Right lobe of liver (tissue), 6 donors: ENCODE data around the gene PTCH2. TPM values are rescaled to one million over a fixed set of nuclear protein-coding genes. Genes with fewer than 3 reads are reported as not detected.
"Not testable (repeated sequence)": the region's sequence is repeated elsewhere in the genome, so short reads cannot be mapped to it uniquely, and the experiment has no call there.

Experiments
- ATAC-seq, 4 donors: fragments of 200-7000 bp; cut with Tn5 transposase; one replicate each; pipeline ENCODE4 v1.9.1; 2020; ENCODE audit warnings: mild to moderate bottlenecking in 4 of 4, moderate library complexity in 4 of 4
- DNase-seq, 3 donors: peaks; one replicate each; pipeline ENCODE4 v3.0.0-alpha.2; 2020
- H3K27ac ChIP-seq, 3 donors: fragments of 200-600 bp; one replicate each; pipeline ENCODE4 v1.8.0; 2022
- H3K27me3 ChIP-seq, 2 donors: fragments of 200-600 bp; one replicate each; pipeline ENCODE4 v1.8.0; 2022
- H3K36me3 ChIP-seq, 4 donors: fragments of 200-600 bp; sonication (generic) in 1 of 4; one replicate each; pipeline versions ENCODE4 v1.5.1 to v1.8.0; 2017 to 2022; ENCODE audit warnings: control low read depth in 1 of 4
- H3K4me1 ChIP-seq, 4 donors: fragments of 200-600 bp; sonication (generic) in 1 of 4; one replicate each; pipeline versions ENCODE4 v1.5.1 to v1.8.0; 2017 to 2022; ENCODE audit warnings: control low read depth in 1 of 4
- H3K4me3 ChIP-seq, 3 donors: fragments of 200-600 bp; one replicate each; pipeline ENCODE4 v1.8.0; 2022
- H3K9me3 ChIP-seq, 4 donors: fragments of 200-600 bp; sonication (generic) in 1 of 4; one replicate each; pipeline versions ENCODE4 v1.5.1 to v1.8.0; 2017 to 2022; ENCODE audit warnings: control low read depth in 1 of 4
- POLR2A ChIP-seq: fragments of 450-650 bp; IDR thresholded peaks from one replicate; pipeline ENCODE4 v1.6.1; 2017; ENCODE audit warnings: antibody characterized with exemption, mild to moderate bottlenecking
- WGBS: methylation state at CpG from one replicate; pipeline ENCODE4 v1.1.6; 2018; ENCODE audit warnings: low coverage, low lambda C conversion rate; ENCODE audit not compliant: insufficient coverage; ENCODE audit errors: missing lambda C conversion rate; 5-methylcytosine and 5-hydroxymethylcytosine counted together
- intact Hi-C, 2 donors: fragments of 100-400 bp; cut with DNase I; formaldehyde crosslinking; loops; one replicate each; pipeline versions ENCODE4 v1.11.2 to v1.14.1; 2022
- total RNA-seq, 6 experiments: library from RNA; depleted of rRNA in 2 of 6; stranded (reverse); fragments of >200 nt in 2 of 6; fragmentation: NEBNext Ultra II Directional in 3 of 6; extraction: Animal tissue kit (Norgen Biotek cat#: 25700) in 3 of 6; gene quantifications; one replicate each; pipeline versions ENCODE4 v1.1.0 to v1.2.4, GENCODE V29; 2016 to 2023
- TF ChIP-seq, protein P1 (sequence below), 4 donors: fragments of 200-600 bp in 3 of 4; fragments of 450-650 bp in 1 of 4; IDR thresholded peaks; one replicate each; pipeline versions ENCODE4 v1.5.1 to v1.8.0; 2016 to 2022; ENCODE audit warnings: antibody characterized with exemption in 4 of 4, mild to moderate bottlenecking in 2 of 4
- donor health status: DM: no; HTN: yes; CAD: no.
- donor health status: DM: no; HTN: no; CAD: no.
- donor health status: DM: no; HTN: no; CAD: no.
- donor health status: DM: no; HTN: yes; CAD: no.
- donor health status: DM: no; HTN: yes; CAD: no.

Gene PTCH2
- total RNA-seq, 6 experiments from 2014 or later = 0.19 to 0.68 (median 0.35) TPM

DNA sequence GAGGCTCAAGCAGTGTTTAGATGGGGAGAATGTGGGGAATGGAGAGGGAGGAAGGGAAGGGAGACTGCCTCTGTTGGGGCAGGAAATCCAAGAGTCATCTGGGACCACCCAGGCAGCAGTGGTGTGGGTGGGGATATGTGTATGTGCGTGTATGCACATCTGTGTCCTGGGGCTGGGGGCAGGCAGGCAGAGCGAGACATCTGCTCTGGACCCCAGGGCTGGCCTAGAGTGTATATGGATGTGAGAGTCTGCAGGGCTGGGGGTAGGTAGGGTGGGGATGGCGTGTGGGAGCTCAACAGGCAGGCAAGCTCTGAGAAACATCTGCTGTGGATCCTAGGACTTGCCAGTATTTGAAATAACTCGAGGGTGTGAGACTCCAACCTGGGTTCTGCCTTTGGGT is 3.5 kb downstream of the PTCH2 start:
- no peak for DNase-seq
- ATAC-seq = no peak
- Histone ChIP-seq H3K27ac (no peak overlapping the region), H3K27me3 (no peaks in the 10 kb centered on the region), H3K4me3 (no peak overlapping the region), H3K36me3 (no peaks in the 10 kb centered on the region), H3K9me3 (no peaks in the 10 kb centered on the region), H3K4me1 (peaks cover 0 to 5% (median 0%) of the 10 kb centered on the region in 4 donors)
- 53% methylated on average over 2 of the region's 4 CpGs for WGBS
- intact Hi-C loops = loop anchor here in 1 of 2 donors (10.0 kb wide), 1 partner anchor 55 kb away; the partner anchor contains the start of gene BEST4
- TF ChIP-seq, protein P1, sequence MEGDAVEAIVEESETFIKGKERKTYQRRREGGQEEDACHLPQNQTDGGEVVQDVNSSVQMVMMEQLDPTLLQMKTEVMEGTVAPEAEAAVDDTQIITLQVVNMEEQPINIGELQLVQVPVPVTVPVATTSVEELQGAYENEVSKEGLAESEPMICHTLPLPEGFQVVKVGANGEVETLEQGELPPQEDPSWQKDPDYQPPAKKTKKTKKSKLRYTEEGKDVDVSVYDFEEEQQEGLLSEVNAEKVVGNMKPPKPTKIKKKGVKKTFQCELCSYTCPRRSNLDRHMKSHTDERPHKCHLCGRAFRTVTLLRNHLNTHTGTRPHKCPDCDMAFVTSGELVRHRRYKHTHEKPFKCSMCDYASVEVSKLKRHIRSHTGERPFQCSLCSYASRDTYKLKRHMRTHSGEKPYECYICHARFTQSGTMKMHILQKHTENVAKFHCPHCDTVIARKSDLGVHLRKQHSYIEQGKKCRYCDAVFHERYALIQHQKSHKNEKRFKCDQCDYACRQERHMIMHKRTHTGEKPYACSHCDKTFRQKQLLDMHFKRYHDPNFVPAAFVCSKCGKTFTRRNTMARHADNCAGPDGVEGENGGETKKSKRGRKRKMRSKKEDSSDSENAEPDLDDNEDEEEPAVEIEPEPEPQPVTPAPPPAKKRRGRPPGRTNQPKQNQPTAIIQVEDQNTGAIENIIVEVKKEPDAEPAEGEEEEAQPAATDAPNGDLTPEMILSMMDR (IDR thresholded peaks at IDR 0.05) = no peak
- no peak for TF ChIP-seq POLR2A

DNA sequence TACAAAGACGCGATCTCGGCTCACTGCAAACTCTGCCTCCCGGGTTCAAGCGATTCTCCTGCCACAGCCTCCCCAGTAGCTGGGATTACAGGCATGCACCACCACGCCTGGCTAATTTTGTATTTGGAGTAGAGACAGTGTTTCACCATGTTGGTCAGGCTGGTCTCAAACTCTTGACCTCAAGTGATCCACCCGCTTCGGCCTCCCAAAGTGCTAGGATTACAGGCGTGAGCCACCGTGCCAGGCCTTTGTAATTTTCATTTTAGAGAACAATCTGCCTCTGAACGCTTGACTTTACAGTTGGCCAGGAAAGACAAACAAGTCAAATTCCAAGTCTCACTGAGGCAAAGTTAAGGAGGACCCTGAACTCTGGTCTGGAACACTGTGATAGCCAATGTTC is 4.8 kb downstream of the PTCH2 start:
- H3K27ac ChIP-seq, DNase-seq, H3K9me3 ChIP-seq, H3K4me3 ChIP-seq, H3K27me3 ChIP-seq, H3K36me3 ChIP-seq, ATAC-seq, H3K4me1 ChIP-seq: not testable (repeated sequence)
- intact Hi-C loops = loop anchor here in 1 of 2 donors (10.0 kb wide), 1 partner anchor 53 kb away; the partner anchor contains the start of gene BEST4
- 83% methylated on average over 7 of the region's 11 CpGs for WGBS

DNA sequence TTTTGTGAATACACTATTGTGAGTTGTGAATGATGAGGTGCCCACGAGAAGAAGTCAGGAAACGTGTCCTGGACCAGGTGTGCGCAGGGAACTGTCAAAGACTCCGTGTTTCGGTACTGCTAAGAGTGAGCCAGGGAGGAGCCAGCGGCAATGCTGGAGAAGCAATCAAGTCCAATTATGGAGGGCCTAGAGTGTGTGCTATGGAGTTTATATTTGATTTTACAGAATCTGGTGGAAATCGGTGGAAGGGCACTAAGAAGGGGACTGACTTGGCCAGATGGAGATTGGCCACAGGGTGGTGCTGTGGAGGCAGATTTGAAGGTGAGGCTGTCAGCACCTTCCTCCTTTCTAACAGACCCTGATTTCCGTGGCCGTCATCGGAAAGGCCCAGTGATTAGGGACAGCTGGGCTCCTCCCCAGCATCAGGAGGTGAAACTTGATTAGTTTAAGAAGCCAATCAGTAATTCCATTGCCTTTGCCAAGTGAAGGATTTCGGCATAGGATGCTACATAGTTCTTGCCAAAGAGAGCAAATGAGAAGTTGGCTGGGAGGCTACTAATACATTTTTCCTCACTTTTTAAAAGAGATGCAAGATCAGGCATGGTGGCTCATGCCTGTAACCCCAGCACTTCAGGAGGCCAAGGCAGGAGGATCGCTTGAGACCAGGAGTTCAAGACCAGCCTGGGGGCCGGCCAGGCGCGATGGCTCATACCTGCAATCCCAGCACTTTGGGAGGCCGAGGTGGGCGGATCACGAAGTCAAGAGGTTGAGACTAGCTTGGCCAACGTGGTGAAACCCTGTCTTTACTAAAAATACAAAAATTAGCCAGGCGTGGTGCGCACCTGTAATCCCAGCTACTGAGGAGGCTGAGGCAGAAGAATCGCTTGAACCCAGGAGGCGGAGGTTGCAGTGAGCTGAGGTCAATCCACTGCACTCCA is 7.0 kb downstream of the PTCH2 start:
- H3K9me3 ChIP-seq = no peaks in the 10 kb centered on the region
- H3K4me3 ChIP-seq = no peak overlapping the region
- DNase-seq (peak; percentile 79 to 83 (median 80)), ATAC-seq (peak; percentile 88 to 94 (median 92))
- H3K4me1 ChIP-seq = no peaks in the 10 kb centered on the region
- H3K36me3 ChIP-seq = no peaks in the 10 kb centered on the region
- TF ChIP-seq POLR2A = no peak
- TF ChIP-seq, protein P1 (IDR thresholded peaks at IDR 0.05) = peak; percentile 68 to 90 (median 88)
- no peaks in the 10 kb centered on the region for H3K27me3 ChIP-seq
- H3K27ac ChIP-seq = no peak overlapping the region
- intact Hi-C loops = loop anchor here in 1 of 2 donors (10.0 kb wide), 1 partner anchor 51 kb away; the partner anchor contains the start of gene BEST4
- 58% methylated on average over 21 of the region's 23 CpGs for WGBS

DNA sequence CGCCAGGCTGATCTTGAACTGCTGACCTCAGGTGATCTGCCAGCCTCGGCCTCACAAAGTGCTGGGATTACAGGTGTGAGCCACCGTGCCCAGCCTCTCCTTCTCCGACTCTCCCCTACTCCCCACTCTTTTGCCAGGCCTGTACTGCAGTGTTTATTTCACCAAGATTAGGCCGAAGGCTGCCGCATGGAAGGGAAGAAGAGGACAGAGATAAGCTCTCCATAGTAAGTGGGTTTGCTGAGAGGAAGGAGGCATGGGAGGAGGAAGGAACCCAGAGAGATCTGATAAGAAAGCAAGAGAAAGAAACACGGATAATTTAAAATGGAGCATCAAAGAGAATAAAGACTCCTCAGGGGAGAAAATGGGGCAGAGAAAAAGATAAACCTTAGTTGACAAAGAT is 8.7 kb downstream of the PTCH2 start:
- no peak for TF ChIP-seq POLR2A
- TF ChIP-seq, protein P1 (IDR thresholded peaks at IDR 0.05) = no peak
- H3K27me3 ChIP-seq = no peaks in the 10 kb centered on the region
- DNase-seq = no peak
- no peaks in the 10 kb centered on the region for H3K36me3 ChIP-seq
- WGBS = 57% methylated on average over 7 of the region's 7 CpGs
- no peak overlapping the region for H3K4me3 ChIP-seq
- no peak overlapping the region for H3K27ac ChIP-seq
- H3K4me1 ChIP-seq = no peaks in the 10 kb centered on the region
- intact Hi-C loops = loop anchor here in 1 of 2 donors (10.0 kb wide), 1 partner anchor 50 kb away; the partner anchor contains the start of gene BEST4
- ATAC-seq = no peak
- no peaks in the 10 kb centered on the region for H3K9me3 ChIP-seq
